Kidney epithelial cell (primary cell): ENCODE data around the gene CAPN13. TPM values are rescaled to one million over a fixed set of nuclear protein-coding genes. Genes with fewer than 3 reads are reported as not detected.

Experiments
- DNase-seq: peaks from one replicate; pipeline ENCODE4 v3.0.0-alpha.2; 2010; ENCODE audit warnings: low read depth
- H3K27me3 ChIP-seq: 2 replicates; pipeline ENCODE4 v1.6.0; 2011; ENCODE audit warnings: low read length; ENCODE audit not compliant: control insufficient read depth, insufficient read depth
- H3K36me3 ChIP-seq: 2 replicates; pipeline ENCODE4 v1.5.1; 2011; ENCODE audit warnings: low read length; ENCODE audit not compliant: control insufficient read depth, insufficient read depth
- H3K4me3 ChIP-seq: 2 replicates; pipeline ENCODE4 v1.5.1; 2011; ENCODE audit warnings: low read depth, mild to moderate bottlenecking, control low read depth, low read length
- CTCF ChIP-seq: IDR thresholded peaks from 2 replicates; pipeline ENCODE4 v1.5.1; 2011; ENCODE audit warnings: mild to moderate bottlenecking, moderate library complexity, low read length, control low read depth, inconsistent platforms; ENCODE audit not compliant: insufficient read depth, poor library complexity, severe bottlenecking
- total RNA-seq: library from RNA; depleted of rRNA; stranded (reverse); fragments of >200 nt; gene quantifications from 2 replicates; pipeline ENCODE4 v1.2.3, GENCODE V29; 2015

CAPN13 gene
- total RNA-seq, 1 donor from 2014 or later = not detected

- Histone ChIP-seq H3K36me3 (no peaks in the 10 kb centered on the region), H3K4me3 (no peak overlapping the region), H3K27me3 (peaks cover 18% of the 10 kb centered on the region)
- no peak for TF ChIP-seq CTCF
- DNase-seq = no peak
These were observed 53.6 kb downstream of the CAPN13 start for GRCh38 chr2:30753630-30754029.

- Histone ChIP-seq H3K27me3 (peaks cover 11% of the 10 kb centered on the region), H3K36me3 (no peaks in the 10 kb centered on the region), H3K4me3 (no peak overlapping the region)
- no peak for TF ChIP-seq CTCF
- DNase-seq = no peak
These were observed 54.4 kb downstream of the CAPN13 start for GRCh38 chr2:30752811-30753210.

GRCh38 chr2:30747206-30747605, 60.0 kb downstream of the CAPN13 start:
- no peaks in the 10 kb centered on the region for H3K36me3 ChIP-seq
- peaks cover 5% of the 10 kb centered on the region for H3K27me3 ChIP-seq
- TF ChIP-seq CTCF = no peak
- no peak for DNase-seq
- no peak overlapping the region for H3K4me3 ChIP-seq

- Histone ChIP-seq H3K4me3 (no peak overlapping the region), H3K36me3 (no peaks in the 10 kb centered on the region), H3K27me3 (peaks cover 5% of the 10 kb centered on the region)
- DNase-seq = no peak
- no peak for TF ChIP-seq CTCF
These were observed 62.4 kb downstream of the CAPN13 start for GRCh38 chr2:30744823-30745222.

GRCh38 chr2:30741576-30741975, 65.7 kb downstream of the CAPN13 start:
- DNase-seq = no peak
- H3K36me3 ChIP-seq = no peaks in the 10 kb centered on the region
- TF ChIP-seq CTCF = no peak
- H3K4me3 ChIP-seq = no peak overlapping the region
- peaks cover 5% of the 10 kb centered on the region for H3K27me3 ChIP-seq

GRCh38 chr2:30738141-30738911, 68.9 kb downstream of the CAPN13 start:
- no peaks in the 10 kb centered on the region for H3K36me3 ChIP-seq
- H3K4me3 ChIP-seq = no peak overlapping the region
- DNase-seq = no peak
- no peaks in the 10 kb centered on the region for H3K27me3 ChIP-seq
- TF ChIP-seq CTCF = no peak
